NCI-H1694 (cell line): ENCODE measurements around the gene LRRC73.
"Not testable (repeated sequence)": the region's sequence is repeated elsewhere in the genome, so short reads cannot be mapped to it uniquely, and the experiment has no call there.

ENCODE experiments used
- DNase-seq: peaks from one replicate; lab custom pipeline; 2025; lab: John Stamatoyannopoulos, UW

Gene LRRC73

GRCh38 chr6:43461936-43462335 is 48.2 kb downstream of the LRRC73 start:
- DNase-seq = no peak

GRCh38 chr6:43460032-43460431 is 50.1 kb downstream of the LRRC73 start:
- DNase-seq = no peak

GRCh38 chr6:43459535-43459934 is 50.6 kb downstream of the LRRC73 start:
- no peak for DNase-seq

- DNase-seq = not testable (repeated sequence)
These were observed 52.0 kb downstream of the LRRC73 start for GRCh38 chr6:43458154-43458553.

GRCh38 chr6:43457643-43458042 is 52.5 kb downstream of the LRRC73 start:
- DNase-seq = no peak
